Stimulated activated CD4-positive, alpha-beta T cell treated with anti-CD3 and anti-CD28 coated beads, Interleukin-4, amount 100 ng/mL, for 48 hours (primary cell): ENCODE measurements around the gene C15orf39.
"Not testable (repeated sequence)": the region's sequence is repeated elsewhere in the genome, so short reads cannot be mapped to it uniquely, and the experiment has no call there.

ENCODE experiments used
- DNase-seq, 2 donors: peaks; one replicate each; pipeline ENCODE4 v3.0.0-alpha.2; 2020; ENCODE audit warnings: low read depth in 2 of 2

Gene C15orf39

DNA sequence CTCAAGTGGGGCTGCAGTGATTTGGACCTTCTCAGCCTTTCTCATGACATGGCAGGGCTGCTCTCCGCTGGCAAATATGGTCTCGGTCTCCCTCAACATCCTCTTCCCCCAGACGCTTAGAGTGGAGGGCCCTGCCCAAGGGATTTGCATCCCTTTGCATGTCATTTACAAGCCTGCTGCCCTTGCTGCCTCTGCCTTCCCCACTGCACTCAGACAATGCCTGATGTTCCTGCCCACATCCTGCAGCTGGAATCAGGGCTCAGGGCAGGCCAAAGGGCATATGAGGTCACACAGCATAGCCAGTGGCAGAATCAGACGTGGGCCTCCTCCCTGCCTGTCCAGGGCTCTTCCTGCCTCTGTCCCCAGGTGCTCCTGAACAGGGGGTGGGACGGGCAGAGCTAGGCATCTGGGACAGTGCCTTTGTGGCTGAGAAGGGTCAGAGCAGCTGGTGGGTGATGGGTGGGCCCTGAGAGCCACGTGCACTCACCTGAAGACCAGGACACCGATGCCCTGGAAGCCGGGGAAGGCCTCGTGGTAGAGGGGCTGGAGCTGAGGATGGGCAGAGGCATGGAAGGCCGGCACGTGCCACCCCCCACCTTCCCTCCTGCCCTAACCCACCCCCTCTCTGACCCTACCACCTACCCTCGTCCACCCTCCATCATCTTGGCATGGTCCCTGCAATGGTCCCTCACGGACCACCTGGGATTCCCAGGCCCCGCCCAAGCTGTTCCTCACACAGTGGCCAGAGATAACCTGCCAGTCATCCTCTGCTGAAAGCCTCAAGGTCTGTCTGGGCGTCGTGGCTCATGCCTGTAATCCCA, 29.1 kb downstream of the C15orf39 start:
- no peak for DNase-seq

DNA sequence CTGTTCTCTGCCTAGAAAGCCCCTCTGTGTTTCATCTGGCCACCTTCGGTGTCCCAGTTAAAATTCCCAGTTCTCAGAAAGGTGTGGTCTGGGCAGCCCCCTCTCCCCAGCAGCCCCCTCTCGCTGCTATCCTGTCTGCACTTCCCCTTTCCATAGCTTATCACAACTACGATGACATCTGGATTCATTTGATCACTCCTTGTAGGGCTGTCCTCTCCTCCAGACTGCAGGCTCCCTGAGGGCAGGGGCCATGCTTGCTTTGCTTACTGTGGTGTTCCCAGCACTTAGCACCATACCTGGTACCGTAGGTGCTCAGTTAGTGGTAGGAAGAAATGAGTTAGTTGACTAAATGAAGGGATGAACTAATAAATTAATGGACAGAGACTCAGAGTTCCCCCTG, 30.2 kb downstream of the C15orf39 start:
- no peak for DNase-seq

DNA sequence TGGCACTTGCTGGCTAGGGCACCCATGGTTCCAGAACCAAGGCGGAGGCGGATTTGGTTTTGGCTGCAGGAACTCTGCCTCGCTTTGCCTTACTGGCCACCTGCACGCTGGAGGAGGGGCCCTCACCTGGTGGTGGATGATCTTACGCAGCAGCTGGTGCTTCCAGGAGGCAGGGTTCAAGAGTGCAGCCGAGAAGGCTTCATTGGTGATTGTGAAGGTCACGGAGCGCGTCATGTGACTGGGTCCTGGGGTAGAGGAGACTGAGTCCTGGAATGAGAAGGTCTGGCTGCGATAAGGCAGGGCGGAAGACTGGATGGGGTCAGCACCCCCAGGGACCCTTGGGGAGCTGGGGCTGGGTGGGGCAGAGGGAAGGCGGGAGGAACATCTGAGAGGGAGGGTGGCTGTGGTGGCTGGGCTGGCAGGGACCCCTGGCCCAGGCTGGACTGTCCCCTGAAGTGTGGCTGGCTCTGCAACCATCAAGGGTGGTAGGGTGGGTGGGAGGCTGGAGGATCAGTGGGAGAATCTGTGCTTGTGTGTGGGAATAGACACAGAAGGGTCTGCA, 30.7 kb downstream of the C15orf39 start:
- no peak for DNase-seq

- no peak for DNase-seq
Measured at GRCh38 chr15:75232826-75233503, 31.3 kb downstream of the C15orf39 start.

DNA sequence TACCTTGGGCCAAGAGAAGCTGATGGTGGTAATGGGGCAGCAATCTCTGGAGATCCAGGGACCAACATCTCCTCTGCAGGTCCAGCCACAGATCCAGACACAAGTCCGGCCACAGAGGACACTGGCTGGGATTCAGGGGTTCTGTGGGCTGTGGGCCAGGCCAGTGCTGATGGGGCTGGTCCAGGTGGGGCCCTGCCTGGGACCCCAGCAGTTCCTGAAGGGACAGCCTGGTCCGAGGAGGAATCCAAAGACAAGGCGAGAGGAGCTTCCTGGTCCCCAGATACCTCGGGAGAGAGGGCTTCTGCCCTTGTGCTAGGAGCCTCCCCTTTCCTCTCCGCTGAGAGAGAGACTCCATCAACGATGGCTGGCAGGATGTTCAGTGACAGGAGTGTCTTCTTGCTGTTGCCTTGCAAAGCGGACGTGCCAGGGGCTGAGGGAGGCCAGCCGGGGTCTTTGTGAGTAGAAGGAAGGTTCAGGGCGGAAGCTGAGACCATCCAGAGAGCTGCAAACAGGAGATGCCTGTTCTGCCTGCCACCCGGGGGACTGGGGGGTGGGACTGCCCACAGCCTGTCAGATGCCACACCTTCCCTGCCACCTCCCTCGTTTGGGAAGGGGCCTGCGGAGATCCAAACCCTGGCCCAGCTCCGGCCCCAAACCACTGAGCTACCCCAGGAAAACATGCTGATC, 32.0 kb downstream of the C15orf39 start:
- no peak for DNase-seq

DNA sequence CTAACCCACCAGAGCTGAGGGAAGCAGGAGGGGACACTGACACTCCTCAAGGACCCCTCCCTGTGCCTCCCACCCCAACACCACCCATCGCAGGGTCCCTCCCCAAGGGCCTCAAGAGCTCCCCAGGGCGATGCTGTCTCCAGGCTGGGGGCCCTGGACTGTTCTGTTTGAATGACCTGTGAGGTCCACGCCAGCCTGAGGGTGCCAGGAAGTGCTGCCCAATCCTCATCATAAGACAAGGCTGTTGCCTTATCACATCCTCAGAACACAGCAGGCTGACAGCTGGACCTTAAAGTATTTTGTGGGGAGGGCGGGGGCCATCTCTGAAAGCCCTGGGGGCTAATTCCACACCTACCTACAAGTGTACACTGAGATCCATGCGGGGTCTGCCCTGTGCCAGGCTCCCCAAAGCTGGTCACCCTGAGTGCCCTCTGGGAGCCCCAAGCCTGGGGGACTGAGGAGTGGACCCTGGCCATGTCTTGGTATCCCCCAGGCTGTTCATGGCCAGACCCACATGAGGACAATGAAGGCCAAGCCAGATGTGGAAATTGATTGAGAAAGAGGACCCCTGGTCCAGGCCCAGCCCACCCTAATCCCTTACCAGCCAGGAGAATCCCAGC, 32.6 kb downstream of the C15orf39 start:
- no peak for DNase-seq

- DNase-seq, result no peak
Measured at GRCh38 chr15:75235051-75235673, 33.5 kb downstream of the C15orf39 start.

- DNase-seq, result no peak
Measured at GRCh38 chr15:75235760-75236729, 34.4 kb downstream of the C15orf39 start.

DNA sequence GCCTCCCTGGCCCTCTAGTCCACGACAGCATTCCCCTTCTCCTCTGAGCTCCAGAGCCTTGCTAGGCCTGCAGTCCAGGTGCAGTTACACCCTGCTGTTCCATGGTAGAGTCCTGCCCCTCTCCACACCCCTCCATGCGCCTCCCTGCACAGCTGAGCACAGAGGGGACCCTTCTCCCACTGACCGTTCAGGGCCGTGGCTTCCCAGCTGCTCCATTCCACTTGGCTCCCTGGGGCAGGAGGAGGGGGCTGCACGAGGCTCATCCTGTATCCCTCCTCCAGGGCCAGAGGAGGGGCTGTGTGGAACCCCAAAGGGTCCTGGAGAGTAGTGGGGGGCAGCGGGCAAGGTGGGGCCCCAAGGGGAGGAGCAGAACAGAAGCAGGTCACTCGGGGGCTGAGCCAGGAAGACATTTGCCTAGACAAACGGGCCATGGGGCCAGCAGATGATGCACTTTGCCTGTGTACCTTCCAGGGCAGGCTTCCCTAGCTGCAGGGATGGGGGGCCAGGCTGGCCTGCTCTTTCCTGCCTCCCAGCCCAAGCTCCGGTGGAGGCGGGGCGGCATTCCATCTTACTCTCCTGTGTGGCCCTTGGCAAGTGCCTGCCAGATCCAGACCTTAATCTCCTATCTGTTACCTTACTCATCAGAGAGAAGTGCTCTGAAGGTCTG, 35.8 kb downstream of the C15orf39 start:
- DNase-seq, result no peak

DNA sequence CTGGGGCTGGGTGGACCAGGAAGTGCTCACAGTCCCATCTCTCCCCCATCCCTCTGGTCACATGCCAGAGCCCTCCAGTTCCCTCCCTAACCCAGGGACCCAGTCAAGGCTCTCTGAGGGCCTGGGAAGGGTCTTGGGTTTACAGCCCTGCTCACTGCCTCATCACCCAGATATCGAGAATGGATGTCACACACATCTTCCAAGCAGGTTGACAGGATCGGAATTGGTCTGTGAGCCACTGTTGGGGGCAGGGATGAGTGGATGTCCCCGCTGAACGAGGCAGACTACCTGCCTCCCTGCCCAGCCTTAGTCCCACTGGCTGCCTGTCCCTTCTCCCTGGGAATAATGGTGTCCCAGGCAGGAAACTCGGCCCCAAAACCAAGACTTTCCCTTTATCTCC, 36.5 kb downstream of the C15orf39 start:
- DNase-seq, result no peak

- not testable (repeated sequence) for DNase-seq
Measured at GRCh38 chr15:75245741-75246140, 44.1 kb downstream of the C15orf39 start.

GRCh38 chr15:75248991-75249390, 47.3 kb downstream of the C15orf39 start:
- not testable (repeated sequence) for DNase-seq

GRCh38 chr15:75249726-75250125, 48.0 kb downstream of the C15orf39 start:
- no peak for DNase-seq

- DNase-seq, result not testable (repeated sequence)
Measured at GRCh38 chr15:75251343-75251742, 49.7 kb downstream of the C15orf39 start.

DNA sequence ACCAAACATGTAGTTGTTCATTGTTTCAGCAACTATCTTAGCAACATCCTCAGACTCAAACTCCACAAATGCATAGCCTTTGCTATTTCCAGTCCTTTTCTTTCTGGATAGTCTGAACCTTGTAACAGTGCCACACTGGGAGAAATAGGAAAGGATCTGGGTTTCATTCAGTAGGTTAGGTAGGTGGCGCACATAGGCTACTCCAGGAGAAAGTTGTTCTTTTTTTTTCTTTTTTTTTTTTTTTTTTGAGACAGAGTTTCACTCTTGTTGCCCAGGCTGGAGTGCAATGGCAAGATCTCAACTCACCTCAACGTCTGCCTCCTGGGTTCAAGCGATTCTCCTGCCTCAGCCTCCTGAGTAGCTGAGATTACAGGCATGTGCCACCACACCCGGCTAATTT, 50.6 kb downstream of the C15orf39 start:
- DNase-seq, result not testable (repeated sequence)

DNA sequence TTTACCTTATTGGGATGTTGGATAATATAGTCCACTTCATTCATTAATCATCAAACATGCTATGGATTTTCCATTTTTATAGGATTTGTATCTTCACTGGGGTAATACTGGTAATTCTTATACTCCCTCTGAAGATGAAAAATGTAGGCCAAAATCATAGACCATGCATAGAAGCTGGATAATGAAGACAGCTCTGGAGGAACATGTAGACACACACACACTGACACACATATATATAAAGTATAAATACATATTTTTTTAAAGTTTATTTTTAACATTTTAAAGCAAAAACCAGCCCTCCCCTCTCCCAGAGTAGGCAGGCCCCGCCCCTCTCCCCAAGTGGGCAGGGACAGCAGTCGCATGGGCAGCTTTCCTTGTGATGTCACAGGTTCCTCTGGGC, 56.4 kb downstream of the C15orf39 start, which contains the start of gene GOLGA6C:
TSS of gene GOLGA6C (plus strand) at position 301 of the 400 bp plus-strand sequence. CDS start 265 bp downstream, outside the sequence.
- DNase-seq, result not testable (repeated sequence)

- not testable (repeated sequence) for DNase-seq
Measured at GRCh38 chr15:75258620-75259343, 57.1 kb downstream of the C15orf39 start.

- not testable (repeated sequence) for DNase-seq
Measured at GRCh38 chr15:75259873-75260272, 58.2 kb downstream of the C15orf39 start.
